GM12891 (cell line): Measurements from ENCODE around the gene MACROH2A1.
"Not testable (repeated sequence)": the region's sequence is repeated elsewhere in the genome, so short reads cannot be mapped to it uniquely, and the experiment has no call there.

ENCODE experiments used
- DNase-seq: peaks from one replicate; pipeline ENCODE4 v3.0.0; 2011; ENCODE audit warnings: low spot score; ENCODE audit not compliant: insufficient read length
- FAIRE-seq: peaks from 2 replicates; lab custom pipeline; 2011; peaks lifted over from hg19 to GRCh38; lab: Jason Lieb, UNC
- PAX5 ChIP-seq: IDR thresholded peaks from 2 replicates; pipeline ENCODE4 v1.6.1; 2011; ENCODE audit warnings: low read length, moderate library complexity, mild to moderate bottlenecking; ENCODE audit not compliant: insufficient read depth, severe bottlenecking
- POLR2A ChIP-seq: IDR thresholded peaks from 2 replicates; pipeline ENCODE4 v1.6.1; 2011; ENCODE audit warnings: low read depth, low read length, control low read depth
- POLR2AphosphoS5 ChIP-seq: IDR thresholded peaks from 2 replicates; pipeline ENCODE4 v1.6.1; 2011; ENCODE audit warnings: low read depth, low read length, control low read depth
- POU2F2 ChIP-seq: IDR thresholded peaks from 2 replicates; pipeline ENCODE4 v1.6.1; 2011; ENCODE audit warnings: low read depth, mild to moderate bottlenecking, control low read depth, low read length, moderate library complexity
- SPI1 ChIP-seq: IDR thresholded peaks from 2 replicates; pipeline ENCODE4 v1.6.1; 2011; ENCODE audit warnings: low read depth, low read length, control low read depth
- TAF1 ChIP-seq: IDR thresholded peaks from 2 replicates; pipeline ENCODE4 v1.6.1; 2011; ENCODE audit warnings: low read depth, low read length, control low read depth

MACROH2A1 gene

DNA sequence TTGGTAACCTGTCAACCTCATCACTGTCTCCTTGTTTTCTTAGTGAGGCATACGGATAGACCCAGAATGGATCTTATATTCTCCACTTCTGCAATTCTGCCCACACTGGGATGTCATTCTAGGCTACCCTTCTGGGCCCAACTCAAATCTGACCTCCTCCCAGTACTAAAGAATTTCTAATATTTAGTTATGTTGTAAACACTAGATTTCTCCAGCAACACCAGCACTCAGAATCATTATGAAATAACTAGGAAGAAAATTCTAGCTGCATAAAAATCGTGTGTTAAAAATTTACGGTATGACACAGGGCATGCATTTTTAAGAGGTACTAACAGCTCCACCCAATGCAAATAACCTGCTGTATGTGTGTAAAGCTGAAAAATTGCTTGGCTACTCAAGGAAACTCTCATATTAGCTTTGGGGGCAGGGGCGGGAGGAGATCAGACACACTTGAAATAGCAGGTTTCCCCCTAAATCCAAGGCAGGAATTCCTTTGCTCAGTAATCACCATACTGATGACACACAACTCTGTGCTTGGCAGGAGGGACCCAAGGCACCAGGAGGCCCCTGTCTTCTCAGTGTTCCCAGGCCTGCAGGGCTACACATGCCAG lies 27.3 kb downstream of the MACROH2A1 start:
- FAIRE-seq, result no peak
- DNase-seq, result no peak
- TF ChIP-seq POLR2AphosphoS5 (no peak), POU2F2 (no peak), POLR2A (no peak)

DNA sequence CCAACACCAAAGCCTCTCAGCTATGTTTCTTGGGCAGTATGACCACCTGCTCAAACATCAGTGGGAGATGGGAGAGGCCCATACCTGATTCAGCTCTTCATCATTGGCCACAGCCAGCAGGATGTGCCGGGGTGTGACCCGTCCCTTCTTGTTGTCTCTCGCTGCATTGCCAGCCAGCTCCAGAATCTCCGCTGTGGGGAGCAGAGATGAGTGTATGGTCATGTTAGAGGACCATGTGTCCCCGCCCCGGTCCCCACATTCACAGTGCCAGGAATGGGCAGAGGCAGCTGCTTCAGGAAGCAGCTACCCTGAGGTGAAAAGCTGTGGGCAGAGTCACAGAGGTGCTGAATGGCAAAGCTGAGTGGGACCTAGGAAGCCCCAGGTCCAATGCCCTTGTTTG lies 29.1 kb downstream of the MACROH2A1 start:
- TF ChIP-seq POU2F2, result no peak
- no peak for TF ChIP-seq TAF1
- TF ChIP-seq POLR2A, result no peak
- TF ChIP-seq PAX5, result no peak
- TF ChIP-seq SPI1, result no peak
- FAIRE-seq, result no peak
- no peak for DNase-seq

DNA sequence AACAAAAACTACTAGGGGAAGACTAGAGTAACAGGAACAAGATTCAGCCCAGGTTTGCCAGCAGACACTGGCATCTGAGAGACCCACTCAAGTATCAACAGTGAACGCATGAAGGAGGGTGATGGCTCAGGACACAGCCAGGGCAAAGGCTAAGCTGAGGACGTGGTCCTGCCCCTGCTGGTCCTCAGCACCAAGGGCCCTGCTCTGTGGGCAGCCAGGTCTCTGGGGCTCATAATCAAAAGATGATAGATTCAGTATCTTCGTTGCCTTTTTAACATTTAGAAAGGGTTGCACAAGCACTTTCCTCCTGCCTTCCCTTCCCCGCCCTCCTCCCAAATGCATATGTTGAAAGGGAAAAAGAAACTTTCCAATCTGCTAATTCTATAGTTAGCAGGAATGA lies 31.5 kb downstream of the MACROH2A1 start:
- no peak for TF ChIP-seq TAF1
- TF ChIP-seq POLR2A, result no peak
- no peak for TF ChIP-seq SPI1
- TF ChIP-seq POLR2AphosphoS5, result no peak
- no peak for TF ChIP-seq PAX5
- TF ChIP-seq POU2F2, result no peak
- no peak for FAIRE-seq
- DNase-seq, result no peak

DNA sequence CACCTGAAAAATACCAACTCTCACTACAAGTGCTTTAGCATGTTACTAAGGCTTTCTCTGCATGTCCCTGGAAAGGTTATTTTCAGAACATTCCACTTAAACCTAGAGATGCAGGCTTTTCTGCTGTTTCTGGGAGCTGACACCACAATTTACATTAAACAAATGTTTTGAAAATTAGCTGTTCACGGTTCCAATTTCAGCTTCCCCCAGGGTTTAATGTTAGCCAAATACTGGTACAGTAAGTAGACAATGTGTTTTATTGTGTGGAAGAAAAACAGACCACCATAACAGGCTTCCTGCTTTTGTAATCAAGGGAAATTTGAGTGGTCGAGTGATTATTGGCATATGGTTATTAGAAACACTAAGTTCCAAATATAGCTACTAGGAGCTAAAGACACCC lies 32.0 kb downstream of the MACROH2A1 start:
- DNase-seq (no peak), FAIRE-seq (no peak)
- TF ChIP-seq SPI1 (no peak), POLR2A (no peak), POU2F2 (no peak), PAX5 (no peak), TAF1 (no peak), POLR2AphosphoS5 (no peak)

DNA sequence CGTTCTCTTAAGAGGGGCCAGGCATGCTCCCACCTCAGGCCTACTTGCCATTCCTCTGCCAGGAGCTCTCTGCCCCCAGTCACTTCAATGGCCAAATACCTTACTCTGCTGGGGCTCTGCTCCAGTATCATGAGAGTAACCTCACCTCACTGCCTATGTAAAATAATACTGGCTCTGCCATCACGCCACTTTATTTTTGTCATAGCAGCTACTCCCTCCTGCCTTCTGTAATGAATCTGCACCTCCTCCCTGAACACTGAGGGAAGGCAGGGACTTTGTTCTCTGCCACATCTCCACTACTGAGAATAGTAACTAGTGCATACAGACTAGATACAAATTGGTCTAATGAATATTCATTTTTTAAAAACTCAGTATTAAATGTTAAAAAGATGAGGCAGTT lies 33.8 kb downstream of the MACROH2A1 start:
- FAIRE-seq, result no peak
- DNase-seq, result no peak
- TF ChIP-seq POLR2AphosphoS5, result no peak
- TF ChIP-seq POU2F2, result no peak
- TF ChIP-seq SPI1, result no peak
- no peak for TF ChIP-seq TAF1
- TF ChIP-seq PAX5, result no peak
- no peak for TF ChIP-seq POLR2A

DNA sequence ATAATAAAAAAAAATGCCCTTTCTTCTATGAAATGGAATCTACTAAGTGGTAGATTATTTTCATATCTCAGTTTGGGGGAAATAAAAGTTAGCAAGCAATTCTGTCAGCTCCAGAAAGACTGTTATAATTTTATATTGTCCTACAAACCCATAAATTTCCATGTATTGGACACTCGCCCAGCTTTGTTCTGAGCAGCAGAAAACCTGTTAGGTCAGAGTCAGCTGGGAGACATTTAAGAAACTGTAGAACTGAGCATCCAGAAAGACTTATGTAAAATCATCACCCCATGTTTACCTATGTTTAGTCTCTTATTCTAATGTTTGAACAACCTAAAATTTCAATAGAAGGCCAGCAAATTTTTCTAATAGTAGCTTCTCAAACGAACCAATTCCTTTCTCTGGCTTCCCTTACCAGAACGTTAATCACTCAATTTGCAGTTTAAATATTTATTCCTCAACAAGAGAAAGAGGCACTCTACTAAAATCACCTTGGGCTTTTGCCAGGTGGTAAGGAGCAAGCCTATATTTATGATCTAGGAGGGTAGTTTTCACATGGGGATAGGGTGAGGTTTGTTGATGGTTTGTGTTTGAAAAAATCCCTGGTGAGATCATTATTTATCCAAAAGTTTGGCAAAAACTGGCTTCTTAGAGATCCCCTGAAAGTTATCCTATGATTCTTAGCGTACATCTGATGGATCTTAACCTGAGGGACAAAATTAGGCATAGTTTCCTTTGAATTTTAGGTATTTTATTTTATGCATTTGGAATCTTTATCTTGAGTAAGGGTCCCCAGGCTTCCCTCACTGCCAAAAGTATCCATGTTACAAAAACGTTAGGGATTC lies 34.4 kb downstream of the MACROH2A1 start:
- no peak for DNase-seq
- no peak for TF ChIP-seq SPI1
- TF ChIP-seq TAF1, result no peak
- no peak for FAIRE-seq

DNA sequence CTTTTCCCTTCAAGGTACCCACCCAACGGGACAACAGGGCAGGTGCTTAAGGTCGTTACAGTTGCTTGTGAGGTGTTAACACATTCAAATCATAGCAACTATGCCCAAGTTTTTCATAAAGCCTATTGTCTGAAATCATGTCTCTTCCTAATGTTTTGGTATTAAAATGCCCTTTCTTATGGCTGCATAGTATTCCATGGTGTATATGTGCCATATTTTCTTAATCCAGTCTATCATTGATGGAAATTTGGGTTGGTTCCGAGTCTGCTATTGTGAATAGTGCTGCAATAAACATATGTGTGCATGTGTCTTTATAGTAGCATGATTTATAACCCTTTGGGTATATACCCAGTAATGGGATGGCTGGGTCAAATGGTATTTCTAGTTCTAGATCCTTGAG lies 35.7 kb downstream of the MACROH2A1 start:
- not testable (repeated sequence) for FAIRE-seq, DNase-seq

DNA sequence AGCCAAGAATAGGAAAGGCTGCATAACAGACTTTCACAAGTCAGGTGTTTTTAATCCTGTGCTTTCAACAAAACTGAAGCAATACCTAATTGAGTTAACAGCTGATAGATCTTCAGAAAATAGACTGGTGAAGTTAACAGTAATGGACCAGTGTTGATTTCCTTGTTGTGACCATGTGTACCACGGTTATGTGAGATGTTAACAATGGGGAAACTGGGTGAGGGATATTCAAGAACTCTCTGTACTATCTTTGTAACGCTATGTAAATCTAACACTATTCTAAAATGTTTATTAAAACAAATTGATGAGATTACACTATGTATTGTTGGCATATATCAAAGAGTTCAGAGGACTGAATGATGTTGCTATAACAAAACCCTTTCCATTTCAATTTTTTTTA lies 36.9 kb downstream of the MACROH2A1 start:
- FAIRE-seq (peak; percentile 35), DNase-seq (no peak)
- TF ChIP-seq SPI1 (no peak), PAX5 (no peak), TAF1 (no peak), POU2F2 (no peak), POLR2A (no peak), POLR2AphosphoS5 (no peak)

DNA sequence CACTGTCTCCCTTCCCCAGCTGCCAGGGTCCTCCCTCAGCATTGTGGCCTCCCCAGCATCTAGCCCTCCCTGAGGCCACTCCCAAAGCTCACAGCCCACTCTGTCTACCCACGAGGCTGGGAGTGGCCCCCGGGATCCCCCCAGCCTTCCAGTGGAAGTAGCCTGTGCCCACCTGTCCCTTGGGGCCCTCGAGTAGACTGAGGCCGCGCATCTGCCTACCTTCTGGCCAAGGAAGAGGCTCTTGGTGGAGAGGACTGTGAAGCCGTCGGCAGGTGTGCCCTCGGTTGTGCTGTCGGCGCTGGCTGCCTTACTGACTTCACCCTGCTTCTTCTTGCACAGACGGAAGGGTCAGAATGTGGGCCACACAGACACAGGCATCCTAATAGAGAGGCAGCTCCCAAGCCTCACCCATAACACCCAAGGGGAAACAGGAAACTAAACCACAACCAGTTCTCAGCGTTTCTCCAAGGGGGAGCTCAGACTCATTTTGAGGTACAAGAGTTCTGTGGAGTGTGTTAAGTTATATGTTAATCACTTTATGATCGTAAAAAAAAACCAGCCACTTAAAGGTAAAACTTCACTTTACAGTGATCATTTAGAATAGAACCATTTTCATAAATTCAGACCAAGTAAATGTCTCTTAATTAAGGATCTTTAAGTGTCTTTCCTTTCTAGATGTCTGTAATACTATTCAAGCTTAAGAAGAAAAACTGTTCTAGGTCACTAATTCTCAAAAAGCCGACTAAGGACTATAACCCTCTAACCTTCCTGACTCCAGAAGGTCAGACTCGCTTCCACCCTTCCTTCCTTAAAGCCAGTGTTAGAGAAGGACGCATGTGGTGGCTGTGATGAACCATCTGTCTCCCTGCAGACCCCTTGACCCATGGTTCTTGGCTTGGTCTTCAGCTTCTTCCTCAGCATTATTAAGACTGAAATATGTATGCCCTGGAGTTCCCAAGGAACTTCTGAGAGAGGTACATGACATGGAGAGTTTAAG lies 38.5 kb downstream of the MACROH2A1 start:
- no peak for DNase-seq
- TF ChIP-seq SPI1 (no peak), POU2F2 (no peak), POLR2A (no peak), POLR2AphosphoS5 (no peak), PAX5 (no peak), TAF1 (no peak)
- peak; percentile 20 for FAIRE-seq
